K562 (cell line): ENCODE results near the gene ABCF2. TPM values are rescaled to one million over a fixed set of nuclear protein-coding genes. Genes with fewer than 3 reads are reported as not detected.
A peak's percentile ranks its signal among the peaks of the same experiment; 100 is the strongest.

Source experiments
- BDP1 ChIP-seq: IDR thresholded peaks from 3 replicates; pipeline ENCODE4 v1.6.1; 2011; ENCODE audit not compliant: insufficient read length, insufficient read depth
- KDM1A ChIP-seq, 2 experiments: fragments of 450-650 bp; IDR thresholded peaks; 2 replicates each; pipeline ENCODE4 v1.6.1; 2016; ENCODE audit warnings: mild to moderate bottlenecking in 2 of 2
- MECOM ChIP-seq: fragments of 250-450 bp; sonication (Bioruptor Pico); IDR thresholded peaks from 2 replicates; pipeline ENCODE4 v1.8.0; 2022; ENCODE audit warnings: inconsistent platforms
- MYNN ChIP-seq, 2 experiments: sonication (generic); formaldehyde crosslinking in 1 of 2; IDR thresholded peaks; 2 replicates each; pipeline versions ENCODE4 v1.5.0 to v1.6.1; 2016 to 2020; ENCODE audit warnings: antibody characterized with exemption in 1 of 2, missing genetic modification reagents in 1 of 2
- POLR3G ChIP-seq: IDR thresholded peaks from 2 replicates; pipeline ENCODE4 v1.6.1; 2011; ENCODE audit not compliant: insufficient read length, insufficient replicate concordance; ENCODE audit errors: extremely low read depth
- RAD51 ChIP-seq: fragments of 450-650 bp; IDR thresholded peaks from 2 replicates; pipeline ENCODE4 v1.7.1; 2016; ENCODE audit warnings: low read depth, mild to moderate bottlenecking, borderline replicate concordance
- TCF7 ChIP-seq: sonication (generic); IDR thresholded peaks from 2 replicates; pipeline ENCODE4 v1.6.1; 2016; ENCODE audit warnings: antibody characterized with exemption, borderline replicate concordance
- TOE1 ChIP-seq, 2 experiments: fragments of 450-650 bp in 1 of 2; sonication (generic) in 1 of 2; formaldehyde crosslinking in 1 of 2; IDR thresholded peaks; 2 replicates each; pipeline versions ENCODE4 v1.7.1 to v1.8.0; 2016 to 2022; ENCODE audit warnings: borderline replicate concordance in 2 of 2, mild to moderate bottlenecking in 2 of 2, antibody characterized with exemption in 1 of 2, inconsistent platforms in 1 of 2, low read depth in 1 of 2, missing genetic modification reagents in 1 of 2, moderate library complexity in 1 of 2
- ZEB2 ChIP-seq: fragments of 450-650 bp; IDR thresholded peaks from 2 replicates; pipeline ENCODE4 v1.6.1; 2016
- ZNF133 ChIP-seq: fragments of 250-450 bp; sonication (Bioruptor Pico); IDR thresholded peaks from 2 replicates; pipeline ENCODE4 v1.4.0; 2020; ENCODE audit warnings: mild to moderate bottlenecking
- polyA plus RNA-seq, 8 experiments: library from polyadenylated mRNA; depleted of rRNA in 4 of 8; stranded (reverse) in 5 of 8; unstranded in 3 of 8; fragments of >200 nt; fragmentation: Nextera tagmentation in 2 of 8; fragmentation: Illumina TruSeq in 1 of 8; extraction: Ambion mirVana in 2 of 8; extraction: Trizol in 1 of 8; gene quantifications; 2 replicates each; pipeline versions ENCODE4 v1.2.1 to v1.2.3, GENCODE V29; 2011 to 2014; ENCODE audit warnings: inconsistent platforms in 1 of 8, missing spikeins in 1 of 8
- total RNA-seq, 7 experiments: library from RNA; depleted of rRNA in 6 of 7; stranded (reverse); fragments of >200 nt in 6 of 7; fragmentation: Illumina TruSeq in 2 of 7; extraction: Trizol in 2 of 7; gene quantifications; 2 replicates each; pipeline versions ENCODE4 v1.2.1 to v1.2.3, GENCODE V29; 2011 to 2021; ENCODE audit warnings: low replicate concordance in 1 of 7
- TF ChIP-seq, protein P1 (sequence below): sonication (generic); formaldehyde crosslinking; IDR thresholded peaks from 2 replicates; pipeline ENCODE4 v1.8.0; 2022; ENCODE audit warnings: missing genetic modification reagents, mild to moderate bottlenecking, borderline replicate concordance
- TF ChIP-seq, protein P2 (sequence below): fragments of 250-450 bp; sonication (Bioruptor Pico); IDR thresholded peaks from 2 replicates; pipeline ENCODE4 v1.8.0; 2021; ENCODE audit warnings: borderline replicate concordance, mild to moderate bottlenecking, moderate library complexity; ENCODE audit not compliant: poor library complexity, severe bottlenecking
- TF ChIP-seq, protein P3 (sequence below): sonication (generic); formaldehyde crosslinking; IDR thresholded peaks from 2 replicates; pipeline ENCODE4 v1.8.0; 2022; ENCODE audit warnings: mild to moderate bottlenecking, missing genetic modification reagents
- TF ChIP-seq, protein P4 (sequence below): fragments of 450-650 bp; formaldehyde crosslinking; IDR thresholded peaks from 2 replicates; pipeline ENCODE4 v1.4.0; 2022; ENCODE audit warnings: missing genetic modification characterization
- TF ChIP-seq, protein P5 (sequence below): fragments of 450-650 bp; IDR thresholded peaks from 2 replicates; pipeline ENCODE4 v1.7.1; 2018; ENCODE audit warnings: mild to moderate bottlenecking, low read depth; ENCODE audit not compliant: partially characterized antibody

ABCF2 gene
- total and polyA plus RNA-seq, 9 of the 15 experiments (the other 6 are each of a cell fraction or from before 2014, with no cell fraction given), result 62.1 to 224 (median 113) TPM

DNA sequence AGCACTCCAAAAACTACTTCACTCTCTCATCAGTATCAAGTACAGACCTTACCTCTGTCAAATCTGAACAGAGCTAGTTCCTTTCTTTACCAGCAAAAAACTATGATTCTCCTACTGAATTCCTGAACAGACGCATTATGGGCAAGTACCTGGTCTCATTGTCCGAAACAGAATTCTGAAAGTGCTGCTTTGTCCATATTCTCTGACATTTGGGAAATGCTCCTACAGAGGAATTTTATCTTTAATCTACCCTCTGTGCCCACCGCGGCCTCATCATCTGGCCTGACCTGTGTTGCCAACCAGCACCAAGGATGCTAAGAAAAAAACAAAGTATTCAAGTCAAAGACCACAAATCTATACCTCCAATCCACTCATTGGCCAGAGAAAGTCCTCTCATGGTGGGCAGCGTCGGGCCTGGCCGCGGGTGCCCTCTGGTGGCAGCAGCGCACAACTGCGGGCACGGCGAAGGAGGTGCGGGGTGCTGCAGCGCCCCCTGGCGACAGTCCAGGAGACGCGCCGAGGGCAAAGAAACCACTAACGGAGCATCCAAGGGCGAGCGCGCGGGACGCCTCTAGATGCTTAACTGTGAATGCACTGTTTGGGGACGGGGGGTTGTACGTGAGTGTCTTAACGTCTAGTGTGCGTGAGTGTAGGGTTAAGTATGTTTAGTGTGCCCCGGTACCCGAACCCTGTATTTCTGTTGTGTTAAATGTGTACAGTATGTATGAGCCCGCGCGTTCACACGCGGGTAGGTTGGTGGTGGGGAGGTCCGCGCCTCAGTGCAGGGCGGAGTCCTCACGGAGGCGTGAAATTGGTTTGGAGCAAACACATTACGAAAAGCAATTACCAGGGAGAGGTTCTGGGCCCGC lies 54.5 kb downstream of the ABCF2 start (continued):
- TF ChIP-seq, protein P1, sequence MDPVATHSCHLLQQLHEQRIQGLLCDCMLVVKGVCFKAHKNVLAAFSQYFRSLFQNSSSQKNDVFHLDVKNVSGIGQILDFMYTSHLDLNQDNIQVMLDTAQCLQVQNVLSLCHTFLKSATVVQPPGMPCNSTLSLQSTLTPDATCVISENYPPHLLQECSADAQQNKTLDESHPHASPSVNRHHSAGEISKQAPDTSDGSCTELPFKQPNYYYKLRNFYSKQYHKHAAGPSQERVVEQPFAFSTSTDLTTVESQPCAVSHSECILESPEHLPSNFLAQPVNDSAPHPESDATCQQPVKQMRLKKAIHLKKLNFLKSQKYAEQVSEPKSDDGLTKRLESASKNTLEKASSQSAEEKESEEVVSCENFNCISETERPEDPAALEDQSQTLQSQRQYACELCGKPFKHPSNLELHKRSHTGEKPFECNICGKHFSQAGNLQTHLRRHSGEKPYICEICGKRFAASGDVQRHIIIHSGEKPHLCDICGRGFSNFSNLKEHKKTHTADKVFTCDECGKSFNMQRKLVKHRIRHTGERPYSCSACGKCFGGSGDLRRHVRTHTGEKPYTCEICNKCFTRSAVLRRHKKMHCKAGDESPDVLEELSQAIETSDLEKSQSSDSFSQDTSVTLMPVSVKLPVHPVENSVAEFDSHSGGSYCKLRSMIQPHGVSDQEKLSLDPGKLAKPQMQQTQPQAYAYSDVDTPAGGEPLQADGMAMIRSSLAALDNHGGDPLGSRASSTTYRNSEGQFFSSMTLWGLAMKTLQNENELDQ, result no peak
- TF ChIP-seq, protein P2, sequence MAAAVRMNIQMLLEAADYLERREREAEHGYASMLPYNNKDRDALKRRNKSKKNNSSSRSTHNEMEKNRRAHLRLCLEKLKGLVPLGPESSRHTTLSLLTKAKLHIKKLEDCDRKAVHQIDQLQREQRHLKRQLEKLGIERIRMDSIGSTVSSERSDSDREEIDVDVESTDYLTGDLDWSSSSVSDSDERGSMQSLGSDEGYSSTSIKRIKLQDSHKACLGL (CRISPR knock-in tag), result no peak
- TF ChIP-seq, protein P3, sequence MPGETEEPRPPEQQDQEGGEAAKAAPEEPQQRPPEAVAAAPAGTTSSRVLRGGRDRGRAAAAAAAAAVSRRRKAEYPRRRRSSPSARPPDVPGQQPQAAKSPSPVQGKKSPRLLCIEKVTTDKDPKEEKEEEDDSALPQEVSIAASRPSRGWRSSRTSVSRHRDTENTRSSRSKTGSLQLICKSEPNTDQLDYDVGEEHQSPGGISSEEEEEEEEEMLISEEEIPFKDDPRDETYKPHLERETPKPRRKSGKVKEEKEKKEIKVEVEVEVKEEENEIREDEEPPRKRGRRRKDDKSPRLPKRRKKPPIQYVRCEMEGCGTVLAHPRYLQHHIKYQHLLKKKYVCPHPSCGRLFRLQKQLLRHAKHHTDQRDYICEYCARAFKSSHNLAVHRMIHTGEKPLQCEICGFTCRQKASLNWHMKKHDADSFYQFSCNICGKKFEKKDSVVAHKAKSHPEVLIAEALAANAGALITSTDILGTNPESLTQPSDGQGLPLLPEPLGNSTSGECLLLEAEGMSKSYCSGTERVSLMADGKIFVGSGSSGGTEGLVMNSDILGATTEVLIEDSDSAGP, result 0 out of 2 replicates have a peak, but pooled peaks have one; percentile 18
- TF ChIP-seq, protein P4, sequence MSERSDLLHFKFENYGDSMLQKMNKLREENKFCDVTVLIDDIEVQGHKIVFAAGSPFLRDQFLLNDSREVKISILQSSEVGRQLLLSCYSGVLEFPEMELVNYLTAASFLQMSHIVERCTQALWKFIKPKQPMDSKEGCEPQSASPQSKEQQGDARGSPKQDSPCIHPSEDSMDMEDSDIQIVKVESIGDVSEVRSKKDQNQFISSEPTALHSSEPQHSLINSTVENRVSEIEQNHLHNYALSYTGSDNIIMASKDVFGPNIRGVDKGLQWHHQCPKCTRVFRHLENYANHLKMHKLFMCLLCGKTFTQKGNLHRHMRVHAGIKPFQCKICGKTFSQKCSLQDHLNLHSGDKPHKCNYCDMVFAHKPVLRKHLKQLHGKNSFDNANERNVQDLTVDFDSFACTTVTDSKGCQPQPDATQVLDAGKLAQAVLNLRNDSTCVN, result no peak
- TF ChIP-seq MECOM (CRISPR knock-in tag) (no peak), ZEB2 (no peak), ZNF133 (no peak), RAD51 (no peak), KDM1A (IDR thresholded peaks at IDR 0.05) (peak in 1 of 2 experiments; percentile 51; a peak in 2 of 4 replicates), TOE1 (IDR thresholded peaks at IDR 0.05; ENCODE audit: borderline replicate concordance) (peak; percentile 46; the same call in 1 of the 2 replicates), TOE1 (CRISPR knock-in tag; IDR thresholded peaks at IDR 0.05; ENCODE audit: borderline replicate concordance, low read depth) (peak; percentile 56; the same call in 1 of the 2 replicates), TCF7 (0 out of 2 replicates have a peak, but pooled peaks have one; percentile 61), BDP1 (no peak), POLR3G (no peak), MYNN (IDR thresholded peaks at IDR 0.05) (peak; percentile 84; the same call in 1 of the 2 replicates), MYNN (CRISPR knock-in tag; IDR thresholded peaks at IDR 0.05) (no peak)
- TF ChIP-seq, protein P5, sequence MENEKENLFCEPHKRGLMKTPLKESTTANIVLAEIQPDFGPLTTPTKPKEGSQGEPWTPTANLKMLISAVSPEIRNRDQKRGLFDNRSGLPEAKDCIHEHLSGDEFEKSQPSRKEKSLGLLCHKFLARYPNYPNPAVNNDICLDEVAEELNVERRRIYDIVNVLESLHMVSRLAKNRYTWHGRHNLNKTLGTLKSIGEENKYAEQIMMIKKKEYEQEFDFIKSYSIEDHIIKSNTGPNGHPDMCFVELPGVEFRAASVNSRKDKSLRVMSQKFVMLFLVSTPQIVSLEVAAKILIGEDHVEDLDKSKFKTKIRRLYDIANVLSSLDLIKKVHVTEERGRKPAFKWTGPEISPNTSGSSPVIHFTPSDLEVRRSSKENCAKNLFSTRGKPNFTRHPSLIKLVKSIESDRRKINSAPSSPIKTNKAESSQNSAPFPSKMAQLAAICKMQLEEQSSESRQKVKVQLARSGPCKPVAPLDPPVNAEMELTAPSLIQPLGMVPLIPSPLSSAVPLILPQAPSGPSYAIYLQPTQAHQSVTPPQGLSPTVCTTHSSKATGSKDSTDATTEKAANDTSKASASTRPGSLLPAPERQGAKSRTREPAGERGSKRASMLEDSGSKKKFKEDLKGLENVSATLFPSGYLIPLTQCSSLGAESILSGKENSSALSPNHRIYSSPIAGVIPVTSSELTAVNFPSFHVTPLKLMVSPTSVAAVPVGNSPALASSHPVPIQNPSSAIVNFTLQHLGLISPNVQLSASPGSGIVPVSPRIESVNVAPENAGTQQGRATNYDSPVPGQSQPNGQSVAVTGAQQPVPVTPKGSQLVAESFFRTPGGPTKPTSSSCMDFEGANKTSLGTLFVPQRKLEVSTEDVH, result peak; percentile 63
